SW480 (cell line): ENCODE results near the gene ELOF1.
A peak's percentile ranks its signal among the peaks of the same experiment; 100 is the strongest.

Source experiments
- DNase-seq: peaks from one replicate; pipeline ENCODE4 v3.0.0-alpha.2; 2016; ENCODE audit warnings: low spot score

The ELOF1 gene

GRCh38 chr19:11534948-11535347 is 24.1 kb downstream of the ELOF1 start:
- no peak for DNase-seq

DNA sequence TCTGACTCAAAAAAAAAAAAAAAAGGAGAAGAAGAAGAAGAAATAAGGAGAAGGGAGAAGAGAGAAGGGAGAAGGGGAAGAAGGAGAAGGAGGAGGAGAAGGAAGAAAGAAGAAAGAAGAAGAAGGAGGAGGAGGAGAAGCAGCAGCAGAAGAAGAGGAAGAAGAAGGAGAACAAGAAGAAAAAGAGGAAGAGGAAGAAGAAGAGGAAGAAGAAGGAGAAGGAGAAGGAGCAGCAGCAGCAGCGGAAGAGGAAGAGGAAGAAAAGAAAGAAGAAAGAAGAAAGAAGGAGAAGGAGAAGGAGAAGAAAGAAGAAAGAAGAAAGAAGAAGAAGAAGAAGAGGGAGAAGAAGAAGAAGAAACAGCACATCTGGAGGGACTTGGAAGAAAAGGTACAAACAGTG is 24.5 kb downstream of the ELOF1 start:
- no peak for DNase-seq

DNA sequence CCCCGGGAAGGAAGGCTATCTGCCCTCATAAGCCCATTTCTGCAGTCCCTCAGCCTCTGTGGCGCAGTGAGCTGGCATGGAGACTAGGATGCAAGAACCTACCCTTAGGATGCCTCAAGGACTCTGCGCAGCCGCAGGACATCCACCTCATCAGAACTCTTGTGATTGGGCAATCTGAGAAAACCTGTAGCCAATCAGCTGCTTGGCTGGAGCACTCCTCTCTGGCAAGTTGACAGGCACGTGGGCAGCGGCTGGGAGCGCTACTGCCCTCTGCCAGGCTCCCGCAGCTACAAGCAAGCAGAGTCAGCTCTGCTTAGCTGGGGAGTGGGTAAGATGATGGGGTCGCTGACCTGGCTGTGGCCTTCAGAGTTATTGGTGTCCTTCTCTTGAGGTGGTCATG is 28.6 kb downstream of the ELOF1 start:
- peak; percentile 58 for DNase-seq

DNA sequence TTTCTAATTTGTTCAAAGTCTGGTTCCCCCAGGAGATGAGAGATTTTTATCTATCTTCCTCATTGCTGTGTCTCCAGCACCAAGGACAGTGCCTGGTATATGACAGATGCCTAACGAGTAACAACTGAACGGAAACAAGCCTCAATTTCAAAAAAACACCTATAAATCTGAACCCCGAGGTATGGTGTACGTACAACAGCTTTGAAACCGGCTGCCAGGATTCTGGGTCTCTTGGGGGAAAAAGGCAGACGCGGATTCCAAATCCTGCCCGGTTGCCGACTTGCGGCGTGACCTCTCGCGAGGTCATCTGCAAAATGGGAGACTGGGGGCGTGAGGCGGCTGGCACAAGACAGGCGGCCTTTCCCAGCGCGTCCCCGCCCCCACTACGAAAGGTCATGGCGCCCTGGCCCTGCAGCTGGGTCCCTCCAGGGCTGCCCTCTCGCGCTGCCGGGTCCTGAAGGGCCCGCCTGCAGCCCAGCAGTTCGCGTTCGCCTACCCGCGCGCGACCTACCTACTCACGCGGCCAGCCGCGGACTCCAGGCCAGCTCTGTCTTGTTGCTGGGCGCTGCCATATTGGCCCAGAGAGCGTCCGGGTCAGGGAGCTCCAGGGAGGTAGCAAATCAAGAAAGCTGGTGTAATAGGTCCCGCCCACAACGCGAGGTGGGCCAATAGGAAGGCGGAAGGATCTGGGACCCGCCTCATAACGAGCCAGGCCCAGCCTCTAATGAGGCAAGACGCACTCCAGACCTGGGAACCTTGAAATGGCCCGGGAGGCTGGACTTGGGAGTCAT is 30.3 kb downstream of the ELOF1 start, which contains the start of gene ECSIT:
ECSIT (minus strand) TSS at position 584 of the 791 bp plus-strand sequence. CDS start 9,964 bp downstream, outside the sequence.
- DNase-seq: peak; percentile 98

DNA sequence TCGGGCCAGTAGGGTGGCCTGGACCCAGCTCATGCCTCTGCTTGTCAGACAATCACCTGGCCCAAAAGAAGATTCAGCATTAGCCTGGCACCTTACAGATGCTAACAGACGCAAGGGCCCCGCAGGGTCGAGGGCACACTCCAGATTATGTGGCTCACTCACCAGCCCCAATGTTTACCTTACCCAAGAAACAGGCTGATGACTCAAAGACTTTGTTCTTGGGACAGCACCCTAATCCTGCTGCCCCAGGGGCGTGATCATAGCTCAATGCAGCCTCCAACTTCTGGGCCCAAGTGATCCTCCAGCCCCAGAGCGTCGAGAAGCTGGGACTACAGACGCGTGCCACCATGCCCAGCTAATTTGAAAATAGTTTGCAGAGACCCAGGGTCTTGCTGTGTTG is 39.9 kb downstream of the ELOF1 start:
- no peak for DNase-seq

- DNase-seq: no peak
Measured at GRCh38 chr19:11513946-11514345, 45.1 kb downstream of the ELOF1 start.

GRCh38 chr19:11510444-11510843 is 48.6 kb downstream of the ELOF1 start:
- no peak for DNase-seq

DNA sequence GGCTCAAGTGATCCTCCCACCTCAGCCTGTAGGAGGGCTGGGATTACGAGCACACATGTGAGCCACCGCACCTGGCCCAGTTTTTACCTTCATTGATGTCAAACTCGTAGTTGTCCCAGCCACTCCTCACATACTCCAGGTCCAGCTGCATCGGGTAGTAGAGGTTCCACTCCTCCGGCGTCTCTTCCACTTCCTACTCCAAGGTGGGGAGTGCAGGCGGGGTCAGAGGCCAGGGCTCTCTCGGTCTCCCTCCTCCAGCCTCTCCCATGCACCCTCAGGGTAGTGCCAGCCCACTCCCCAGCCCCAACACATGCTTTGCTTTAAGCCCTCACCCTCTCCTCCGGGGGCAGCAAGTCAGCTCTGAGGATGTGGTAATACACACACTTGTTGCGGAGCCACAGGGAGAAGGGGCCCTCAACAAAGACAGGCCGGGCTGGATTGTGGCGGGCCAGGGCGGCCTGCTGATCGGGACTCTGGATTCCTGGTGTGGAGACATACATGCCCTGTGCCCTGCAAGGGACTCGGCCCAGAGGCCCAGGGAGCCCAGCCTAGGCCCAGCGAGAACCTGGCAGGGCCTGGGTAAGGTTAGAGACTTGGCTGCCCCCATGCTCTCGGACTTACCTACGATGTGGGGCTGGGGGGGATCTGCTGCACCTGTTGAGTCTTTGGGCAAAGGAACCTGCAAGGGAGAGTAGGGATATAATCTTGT is 51.5 kb downstream of the ELOF1 start:
- DNase-seq: no peak

DNA sequence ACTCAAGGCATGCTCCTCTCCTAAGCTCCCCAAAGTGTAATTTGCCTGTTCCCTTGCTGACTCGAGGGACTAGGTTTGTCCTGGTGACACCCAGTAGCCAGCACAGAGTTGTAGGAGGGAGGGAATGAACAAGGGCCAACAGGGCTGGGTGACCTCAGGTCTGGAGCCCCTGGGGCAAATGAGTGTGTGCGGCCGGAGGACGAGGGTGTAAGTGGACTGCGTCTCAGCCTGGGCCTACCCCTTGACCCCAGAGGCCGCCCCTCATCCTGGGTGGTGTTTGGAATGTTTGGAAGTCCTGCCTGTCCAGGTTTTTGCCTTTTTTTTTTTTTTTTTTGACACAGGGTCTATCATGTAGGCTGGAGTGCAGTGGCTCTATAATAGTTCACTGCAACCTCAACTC is 52.1 kb downstream of the ELOF1 start:
- DNase-seq: no peak

DNA sequence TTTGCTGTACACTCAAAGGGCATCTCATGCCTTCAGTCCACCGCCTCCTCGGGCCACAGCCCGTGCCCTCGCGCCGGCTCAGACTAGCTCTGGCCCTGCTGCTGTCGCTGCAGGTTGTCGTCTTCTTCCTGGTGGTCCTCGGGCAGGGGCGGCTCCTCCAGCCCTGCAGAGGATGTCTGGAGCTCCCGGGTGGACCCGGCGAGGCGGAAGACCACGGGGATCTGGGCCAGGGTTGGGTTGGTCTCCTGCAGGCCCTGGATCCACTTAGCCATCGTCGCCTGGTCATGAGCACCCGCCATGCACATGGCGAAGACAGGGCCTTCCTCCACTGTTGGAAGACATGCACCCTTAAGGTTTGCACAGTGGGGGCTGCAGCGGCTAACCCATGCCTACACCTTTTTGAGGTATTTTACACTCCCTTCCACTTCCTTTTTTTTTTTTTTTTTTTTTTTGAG is 52.9 kb downstream of the ELOF1 start:
- no peak for DNase-seq

- DNase-seq: peak; percentile 91
Measured at GRCh38 chr19:11505504-11506100, 53.4 kb downstream of the ELOF1 start, which contains the start of gene ZNF653. ZNF653 (minus strand) TSS chr19:11505839; CDS start chr19:11505786, 53 bp downstream.

- peak; percentile 93 for DNase-seq
Measured at GRCh38 chr19:11505032-11505503, 54.0 kb downstream of the ELOF1 start.

DNA sequence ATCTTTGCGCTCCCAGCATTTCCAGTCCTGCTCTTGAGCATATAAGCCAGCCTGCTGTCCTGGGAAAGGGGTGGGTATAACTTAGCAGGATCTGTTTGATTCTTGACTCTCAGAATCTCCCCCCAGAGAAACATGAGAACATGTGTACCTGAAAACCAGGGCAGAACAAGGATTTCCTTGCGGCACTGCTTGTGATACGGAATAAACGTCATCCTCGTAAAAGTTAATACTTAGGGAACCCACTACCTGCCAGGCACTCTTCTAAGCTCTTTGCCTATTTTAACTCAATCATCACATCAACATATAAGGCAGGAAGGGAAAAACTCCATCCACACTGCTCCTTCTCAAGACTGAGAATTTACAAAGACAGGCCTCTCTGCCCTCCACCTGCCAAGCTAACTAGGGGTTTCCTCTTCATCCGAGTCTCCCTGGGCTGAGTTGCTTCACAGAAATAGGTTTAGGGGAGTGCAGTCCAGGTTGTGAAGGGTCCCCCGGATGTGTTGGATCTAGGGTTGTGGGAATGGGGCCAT is 54.5 kb downstream of the ELOF1 start:
- DNase-seq: no peak
